ENCODE results near the gene MXD4.

GRCh38 chr4:2256781-2257191 lies 5.1 kb downstream of the MXD4 start:
- TF ChIP-seq, protein P1, sequence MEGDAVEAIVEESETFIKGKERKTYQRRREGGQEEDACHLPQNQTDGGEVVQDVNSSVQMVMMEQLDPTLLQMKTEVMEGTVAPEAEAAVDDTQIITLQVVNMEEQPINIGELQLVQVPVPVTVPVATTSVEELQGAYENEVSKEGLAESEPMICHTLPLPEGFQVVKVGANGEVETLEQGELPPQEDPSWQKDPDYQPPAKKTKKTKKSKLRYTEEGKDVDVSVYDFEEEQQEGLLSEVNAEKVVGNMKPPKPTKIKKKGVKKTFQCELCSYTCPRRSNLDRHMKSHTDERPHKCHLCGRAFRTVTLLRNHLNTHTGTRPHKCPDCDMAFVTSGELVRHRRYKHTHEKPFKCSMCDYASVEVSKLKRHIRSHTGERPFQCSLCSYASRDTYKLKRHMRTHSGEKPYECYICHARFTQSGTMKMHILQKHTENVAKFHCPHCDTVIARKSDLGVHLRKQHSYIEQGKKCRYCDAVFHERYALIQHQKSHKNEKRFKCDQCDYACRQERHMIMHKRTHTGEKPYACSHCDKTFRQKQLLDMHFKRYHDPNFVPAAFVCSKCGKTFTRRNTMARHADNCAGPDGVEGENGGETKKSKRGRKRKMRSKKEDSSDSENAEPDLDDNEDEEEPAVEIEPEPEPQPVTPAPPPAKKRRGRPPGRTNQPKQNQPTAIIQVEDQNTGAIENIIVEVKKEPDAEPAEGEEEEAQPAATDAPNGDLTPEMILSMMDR (IDR thresholded peaks at IDR 0.05) = no peak
- TF ChIP-seq EZH2 (IDR thresholded peaks at IDR 0.05; ENCODE audit: borderline replicate concordance, insufficient read depth, low read depth, low read length, poor library complexity, severe bottlenecking) = no peak

Data from B cell (primary cell).